ENCODE measurements around the gene ADAMTSL3.
"Not testable (repeated sequence)": the region's sequence is repeated elsewhere in the genome, so short reads cannot be mapped to it uniquely, and the experiment has no call there.

- TF ChIP-seq CTCF (conservative IDR thresholded peaks at IDR 0.05); ZFX (IDR thresholded peaks at IDR 0.05): not testable (repeated sequence)
These were observed 432.1 kb downstream of the ADAMTSL3 start for GRCh38 chr15:84086071-84086470.

Measured in C4-2B (cell line).